GM12801 (cell line): Measurements from ENCODE around the gene VWF.

ENCODE experiments used
- CTCF ChIP-seq: IDR thresholded peaks from one replicate; pipeline ENCODE4 v1.5.1; 2011; ENCODE audit warnings: control low read depth; ENCODE audit not compliant: insufficient read length; ENCODE audit errors: extremely low read depth

The VWF gene

GRCh38 chr12:6132496-6132895 is 8.0 kb upstream of the VWF start:
- no peak for TF ChIP-seq CTCF

GRCh38 chr12:6125310-6125608 is 789 bp upstream of the VWF start:
- TF ChIP-seq CTCF: no peak

- no peak for TF ChIP-seq CTCF
Observed at GRCh38 chr12:6123258-6123657, 1.2 kb downstream of the VWF start.

- no peak for TF ChIP-seq CTCF
Observed at GRCh38 chr12:6122201-6122600, 2.3 kb downstream of the VWF start.

- no peak for TF ChIP-seq CTCF
Observed at GRCh38 chr12:6120796-6121473, 3.5 kb downstream of the VWF start.

- no peak for TF ChIP-seq CTCF
Observed at GRCh38 chr12:6118891-6119568, 5.4 kb downstream of the VWF start.

- TF ChIP-seq CTCF: no peak
Observed at GRCh38 chr12:6116471-6117021, 7.9 kb downstream of the VWF start.
